ENCODE data around the gene GRIN2C.

The GRIN2C gene

GRCh38 chr17:74815067-74815466 is 44.6 kb downstream of the GRIN2C start:
- no peaks in the 10 kb centered on the region for H3K4me1 ChIP-seq (ENCODE audit: insufficient read depth, low read length, severe bottlenecking)
- H3F3A ChIP-seq (ENCODE audit: insufficient read depth, low read length): no peaks in the 10 kb centered on the region
- H4K20me1 ChIP-seq (ENCODE audit: insufficient read depth, low read length): no peaks in the 10 kb centered on the region
- no peaks in the 10 kb centered on the region for H3K27me3 ChIP-seq (ENCODE audit: insufficient read depth, low read length)
- no peaks in the 10 kb centered on the region for H3K79me2 ChIP-seq (ENCODE audit: insufficient read depth, low read length)
- H3K9ac ChIP-seq (ENCODE audit: low read length): no peak overlapping the region
- no peak overlapping the region for H3K4me2 ChIP-seq (ENCODE audit: low read length)
- H3K9me3 ChIP-seq (ENCODE audit: low read length): no peaks in the 10 kb centered on the region
- no peak overlapping the region for H2AFZ ChIP-seq (ENCODE audit: low read length)
- no peak overlapping the region for H3K4me3 ChIP-seq (ENCODE audit: low read depth, low read length, poor library complexity, severe bottlenecking)
- H3K9me2 ChIP-seq (ENCODE audit: low read depth, low read length): no peaks in the 10 kb centered on the region
- 0 out of 2 replicates have a peak, but pooled peaks cover 3% of the 10 kb centered on the region for H3K36me3 ChIP-seq (ENCODE audit: insufficient read depth, low read length)
- H3K27ac ChIP-seq (ENCODE audit: low read depth, low read length, poor library complexity, severe bottlenecking): no peak overlapping the region
- TF ChIP-seq EZH2 (IDR thresholded peaks at IDR 0.05; ENCODE audit: borderline replicate concordance, low read length) (no peak), CTCF (IDR thresholded peaks at IDR 0.05; ENCODE audit: low read length) (no peak)

DNA sequence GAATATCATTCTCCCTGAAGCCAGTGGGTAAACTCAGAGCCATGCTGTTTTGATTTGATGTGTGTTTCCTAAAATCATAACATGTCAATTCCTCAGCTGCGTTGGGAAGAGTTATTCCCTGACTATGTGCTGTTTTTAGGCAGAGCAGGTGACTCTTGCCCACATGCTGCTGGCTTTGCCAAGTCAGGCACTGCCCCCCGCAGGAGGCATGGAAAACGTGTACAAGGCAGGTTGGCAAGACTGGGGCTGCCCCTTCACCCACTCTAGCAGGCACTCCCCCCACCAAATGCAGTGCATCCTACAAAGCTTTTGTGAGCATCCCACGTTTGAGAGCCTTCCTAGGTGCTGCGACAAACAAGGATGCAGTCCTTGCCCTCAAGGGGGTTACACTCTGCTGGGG is 45.2 kb downstream of the GRIN2C start:
- Histone ChIP-seq H3K4me1 (ENCODE audit: insufficient read depth, low read length, severe bottlenecking) (no peaks in the 10 kb centered on the region), H4K20me1 (ENCODE audit: insufficient read depth, low read length) (no peaks in the 10 kb centered on the region), H3K4me2 (ENCODE audit: low read length) (no peak overlapping the region), H3K27ac (ENCODE audit: low read depth, low read length, poor library complexity, severe bottlenecking) (no peak overlapping the region), H3K27me3 (ENCODE audit: insufficient read depth, low read length) (no peaks in the 10 kb centered on the region), H3K4me3 (ENCODE audit: low read depth, low read length, poor library complexity, severe bottlenecking) (no peak overlapping the region), H3K36me3 (ENCODE audit: insufficient read depth, low read length) (no peaks in the 10 kb centered on the region), H2AFZ (ENCODE audit: low read length) (no peak overlapping the region), H3K9ac (ENCODE audit: low read length) (no peak overlapping the region), H3K9me2 (ENCODE audit: low read depth, low read length) (no peaks in the 10 kb centered on the region), H3K9me3 (ENCODE audit: low read length) (no peaks in the 10 kb centered on the region), H3K79me2 (ENCODE audit: insufficient read depth, low read length) (no peaks in the 10 kb centered on the region), H3F3A (ENCODE audit: insufficient read depth, low read length) (no peaks in the 10 kb centered on the region)
- TF ChIP-seq CTCF (IDR thresholded peaks at IDR 0.05; ENCODE audit: low read length) (no peak), EZH2 (IDR thresholded peaks at IDR 0.05; ENCODE audit: borderline replicate concordance, low read length) (no peak)

DNA sequence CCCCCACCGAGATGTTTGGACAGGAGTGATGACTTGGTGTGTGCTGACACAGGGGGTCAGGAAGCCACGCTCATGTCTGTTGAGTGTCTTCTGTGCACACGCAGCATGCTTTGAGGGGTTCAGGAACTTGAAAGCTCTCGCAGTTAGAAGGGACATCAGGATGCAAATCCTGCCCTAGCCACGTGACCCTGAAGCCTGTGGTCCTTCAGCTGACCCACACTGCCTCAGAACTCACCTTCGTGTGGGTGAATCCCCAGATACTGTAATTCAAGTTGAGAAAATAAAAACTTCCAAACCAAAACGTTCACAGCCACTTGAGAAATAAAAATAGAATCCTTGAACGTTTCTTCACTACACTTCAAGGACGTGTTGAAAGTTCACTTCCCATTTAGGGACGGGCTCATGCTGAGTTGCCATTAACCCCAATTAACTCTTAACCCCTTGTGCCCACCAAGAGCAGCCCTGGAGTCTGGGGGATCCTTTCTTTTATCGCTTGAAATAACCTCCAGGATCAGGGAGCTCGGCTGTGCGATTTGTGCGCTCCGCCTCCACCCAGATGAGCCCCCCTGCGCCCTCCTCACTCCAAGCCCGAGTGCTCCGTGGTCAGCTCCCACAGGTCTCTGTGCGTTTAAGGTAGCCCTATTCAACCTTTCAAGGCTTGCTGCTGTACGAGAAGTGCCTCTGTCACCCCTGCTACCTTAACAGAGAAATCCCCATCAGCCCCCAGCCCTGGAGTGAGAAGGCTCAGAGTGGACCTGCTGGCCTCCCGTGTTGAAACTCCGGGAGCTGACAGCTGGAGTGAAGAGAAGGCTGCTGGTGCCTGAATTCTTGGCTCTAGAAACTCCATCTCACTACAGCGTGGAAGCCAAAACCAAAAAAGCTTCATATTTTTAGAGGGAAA is 47.3 kb downstream of the GRIN2C start:
- Histone ChIP-seq H3K9me3 (ENCODE audit: low read length) (no peaks in the 10 kb centered on the region), H3F3A (ENCODE audit: insufficient read depth, low read length) (no peaks in the 10 kb centered on the region), H3K27me3 (ENCODE audit: insufficient read depth, low read length) (no peaks in the 10 kb centered on the region), H3K9me2 (ENCODE audit: low read depth, low read length) (no peaks in the 10 kb centered on the region), H3K27ac (ENCODE audit: low read depth, low read length, poor library complexity, severe bottlenecking) (no peak overlapping the region), H3K4me2 (ENCODE audit: low read length) (no peak overlapping the region), H3K9ac (ENCODE audit: low read length) (no peak overlapping the region), H4K20me1 (ENCODE audit: insufficient read depth, low read length) (no peaks in the 10 kb centered on the region), H3K4me3 (ENCODE audit: low read depth, low read length, poor library complexity, severe bottlenecking) (no peak overlapping the region), H3K36me3 (ENCODE audit: insufficient read depth, low read length) (no peaks in the 10 kb centered on the region), H2AFZ (ENCODE audit: low read length) (no peak overlapping the region), H3K79me2 (ENCODE audit: insufficient read depth, low read length) (no peaks in the 10 kb centered on the region), H3K4me1 (ENCODE audit: insufficient read depth, low read length, severe bottlenecking) (no peaks in the 10 kb centered on the region)
- TF ChIP-seq EZH2 (IDR thresholded peaks at IDR 0.05; ENCODE audit: borderline replicate concordance, low read length): no peak

Measured in OCI-LY1 (cell line).